ENCODE data around the gene ORAI2. TPM values are rescaled to one million over a fixed set of nuclear protein-coding genes. Genes with fewer than 3 reads are reported as not detected.

Gene ORAI2
- total and polyA plus RNA-seq, 2 donors (not counting 1 experiment from before 2014, with no cell fraction given), result 20.3 to 26.6 TPM

- H3K4me3 ChIP-seq (replicated peaks in 1 of 4; ENCODE audit: control extremely low read depth in 1 of 4, insufficient read depth in 1 of 4, low read depth in 3 of 4, low read length in 4 of 4), result no peak overlapping the region
- TF ChIP-seq EZH2 (IDR thresholded peaks at IDR 0.05; ENCODE audit: low read length, missing control alignments) (no peak), CTCF (conservative IDR thresholded peaks at IDR 0.05 in 1 of 2, IDR thresholded peaks at IDR 0.05 in 1 of 2; ENCODE audit: low read depth in 1 of 2, low read length in 2 of 2) (no peak)
- peaks cover 2% of the 10 kb centered on the region for H3K4me1 ChIP-seq (ENCODE audit: control insufficient read depth, extremely low read depth, insufficient read depth, low read length)
- H3K27me3 ChIP-seq (ENCODE audit: control insufficient read depth, insufficient read depth, low read length), result no peaks in the 10 kb centered on the region
- no peak overlapping the region for H2AFZ ChIP-seq (ENCODE audit: low read length)
- no peaks in the 10 kb centered on the region for H4K20me1 ChIP-seq (ENCODE audit: control insufficient read depth, extremely low read depth, insufficient read depth, low read length)
- no peak overlapping the region for H3K4me2 ChIP-seq (ENCODE audit: extremely low read depth, insufficient read depth, low read length)
- H3K79me2 ChIP-seq (ENCODE audit: control insufficient read depth, insufficient read depth, low read length), result no peaks in the 10 kb centered on the region
- H3K9me3 ChIP-seq (ENCODE audit: control insufficient read depth, insufficient read depth, low read depth, low read length), result no peaks in the 10 kb centered on the region
- H3K9ac ChIP-seq (ENCODE audit: insufficient read depth, low read length), result no peak overlapping the region
- peak; percentile 70 to 84 for DNase-seq (ENCODE audit: low read depth in 2 of 2)
- no peak overlapping the region for H3K27ac ChIP-seq (ENCODE audit: insufficient read depth, low read length)
- peaks cover 3% of the 10 kb centered on the region for H3K36me3 ChIP-seq (ENCODE audit: control insufficient read depth, insufficient read depth, low read length)
Observed at GRCh38 chr7:102439963-102440795, 6.8 kb downstream of the ORAI2 start.

DNA sequence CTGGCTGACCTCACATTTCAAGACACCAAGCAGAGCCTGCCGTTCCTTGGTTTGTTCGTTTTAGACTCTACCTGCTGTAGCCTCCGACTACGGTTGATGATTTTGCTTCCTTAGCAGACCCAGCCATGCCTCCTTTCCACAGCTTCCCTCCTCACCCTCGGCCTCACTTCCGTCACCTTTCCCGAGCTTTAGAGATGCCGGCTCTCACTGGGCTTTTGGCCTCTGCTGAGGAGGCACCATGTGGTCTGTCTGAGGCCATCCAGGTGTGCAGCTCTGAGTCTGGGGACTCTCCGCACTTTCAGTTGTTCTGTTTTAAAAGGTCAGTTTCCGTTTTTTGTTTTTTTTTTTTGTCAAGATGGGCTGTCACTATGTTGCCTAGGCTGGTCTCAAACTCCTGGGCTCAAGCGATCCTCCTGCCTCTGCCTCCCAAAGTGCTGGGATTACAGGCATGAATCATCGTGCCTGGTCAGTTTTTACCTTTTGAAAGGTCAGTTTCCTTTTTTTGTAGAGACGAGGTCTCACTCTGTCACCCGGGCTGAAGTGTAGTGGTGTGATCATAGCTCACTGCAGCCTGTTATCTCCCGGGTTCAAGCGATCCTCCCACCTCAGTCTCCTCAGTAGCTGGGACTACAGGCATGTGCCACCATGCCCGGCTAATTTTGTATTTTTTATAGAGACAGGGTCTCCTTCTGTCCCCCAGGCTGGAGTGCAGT is 11.7 kb downstream of the ORAI2 start:
- Histone ChIP-seq H3K27me3 (ENCODE audit: control insufficient read depth, insufficient read depth, low read length) (no peaks in the 10 kb centered on the region), H3K9ac (ENCODE audit: insufficient read depth, low read length) (no peak overlapping the region), H3K9me3 (ENCODE audit: control insufficient read depth, insufficient read depth, low read depth, low read length) (no peaks in the 10 kb centered on the region), H3K79me2 (ENCODE audit: control insufficient read depth, insufficient read depth, low read length) (no peaks in the 10 kb centered on the region), H3K27ac (ENCODE audit: insufficient read depth, low read length) (no peak overlapping the region), H3K4me2 (ENCODE audit: extremely low read depth, insufficient read depth, low read length) (no peak overlapping the region), H3K36me3 (ENCODE audit: control insufficient read depth, insufficient read depth, low read length) (peaks cover 6% of the 10 kb centered on the region), H3K4me1 (ENCODE audit: control insufficient read depth, extremely low read depth, insufficient read depth, low read length) (peaks cover under 1% of the 10 kb centered on the region), H2AFZ (ENCODE audit: low read length) (no peak overlapping the region), H4K20me1 (ENCODE audit: control insufficient read depth, extremely low read depth, insufficient read depth, low read length) (no peaks in the 10 kb centered on the region), H3K4me3 (replicated peaks in 1 of 4; ENCODE audit: control extremely low read depth in 1 of 4, insufficient read depth in 1 of 4, low read depth in 3 of 4, low read length in 4 of 4) (no peak overlapping the region)
- no peak for DNase-seq (ENCODE audit: low read depth in 2 of 2)
- no peak for TF ChIP-seq CTCF (conservative IDR thresholded peaks at IDR 0.05 in 1 of 2, IDR thresholded peaks at IDR 0.05 in 1 of 2; ENCODE audit: low read depth in 1 of 2, low read length in 2 of 2)
- no peak for TF ChIP-seq EZH2 (IDR thresholded peaks at IDR 0.05; ENCODE audit: low read length, missing control alignments)

GRCh38 chr7:102445674-102446071 is 12.3 kb downstream of the ORAI2 start:
- H3K36me3 ChIP-seq (ENCODE audit: control insufficient read depth, insufficient read depth, low read length), result peaks cover 6% of the 10 kb centered on the region
- DNase-seq (ENCODE audit: low read depth in 2 of 2), result no peak
- TF ChIP-seq CTCF (conservative IDR thresholded peaks at IDR 0.05 in 1 of 2, IDR thresholded peaks at IDR 0.05 in 1 of 2; ENCODE audit: low read depth in 1 of 2, low read length in 2 of 2) (no peak), EZH2 (IDR thresholded peaks at IDR 0.05; ENCODE audit: low read length, missing control alignments) (no peak)

More at GRCh38 chr7:102445674-102446071, 12.3 kb downstream of the ORAI2 start:
- no peaks in the 10 kb centered on the region for H3K79me2 ChIP-seq (ENCODE audit: control insufficient read depth, insufficient read depth, low read length)
- no peaks in the 10 kb centered on the region for H3K27me3 ChIP-seq (ENCODE audit: control insufficient read depth, insufficient read depth, low read length)
- no peaks in the 10 kb centered on the region for H4K20me1 ChIP-seq (ENCODE audit: control insufficient read depth, extremely low read depth, insufficient read depth, low read length)
- no peak overlapping the region for H2AFZ ChIP-seq (ENCODE audit: low read length)
- no peak overlapping the region for H3K4me3 ChIP-seq (replicated peaks in 1 of 4; ENCODE audit: control extremely low read depth in 1 of 4, insufficient read depth in 1 of 4, low read depth in 3 of 4, low read length in 4 of 4)
- no peak overlapping the region for H3K4me2 ChIP-seq (ENCODE audit: extremely low read depth, insufficient read depth, low read length)
- H3K9ac ChIP-seq (ENCODE audit: insufficient read depth, low read length), result no peak overlapping the region
- no peaks in the 10 kb centered on the region for H3K9me3 ChIP-seq (ENCODE audit: control insufficient read depth, insufficient read depth, low read depth, low read length)
- H3K4me1 ChIP-seq (ENCODE audit: control insufficient read depth, extremely low read depth, insufficient read depth, low read length), result no peaks in the 10 kb centered on the region
- H3K27ac ChIP-seq (ENCODE audit: insufficient read depth, low read length), result no peak overlapping the region
